ENCODE results near the gene OR4B1. TPM values are rescaled to one million over a fixed set of nuclear protein-coding genes. Genes with fewer than 3 reads are reported as not detected.

Gene OR4B1
- total RNA-seq, 1 donor from 2014 or later = not detected

DNA sequence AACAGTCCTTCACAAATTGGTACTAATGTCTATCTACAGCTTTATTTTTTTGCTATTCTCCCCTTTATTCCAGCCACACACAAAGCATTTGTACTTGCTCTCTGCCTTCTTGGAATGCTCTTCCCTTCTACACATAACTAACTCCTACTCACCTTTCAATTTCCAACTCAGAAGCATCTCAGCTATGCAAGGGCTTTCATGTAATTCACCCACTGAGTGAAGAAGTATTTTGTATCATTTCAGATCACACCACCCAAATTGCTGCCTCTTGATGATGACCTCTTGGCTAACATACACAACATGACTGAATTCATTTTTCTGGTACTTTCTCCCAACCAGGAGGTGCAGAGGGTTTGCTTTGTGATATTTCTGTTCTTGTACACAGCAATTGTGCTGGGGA is 28.2 kb downstream of the OR4B1 start, which contains the start of gene OR4X2:
Gene OR4X2 (plus strand): TSS at position 301 of the 400 bp plus-strand sequence. CDS start 0 bp downstream, at position 301.
- intact Hi-C loops (cut with DNase I) = no loop called here
- no peak for DNase-seq (ENCODE audit: low spot score)

DNA sequence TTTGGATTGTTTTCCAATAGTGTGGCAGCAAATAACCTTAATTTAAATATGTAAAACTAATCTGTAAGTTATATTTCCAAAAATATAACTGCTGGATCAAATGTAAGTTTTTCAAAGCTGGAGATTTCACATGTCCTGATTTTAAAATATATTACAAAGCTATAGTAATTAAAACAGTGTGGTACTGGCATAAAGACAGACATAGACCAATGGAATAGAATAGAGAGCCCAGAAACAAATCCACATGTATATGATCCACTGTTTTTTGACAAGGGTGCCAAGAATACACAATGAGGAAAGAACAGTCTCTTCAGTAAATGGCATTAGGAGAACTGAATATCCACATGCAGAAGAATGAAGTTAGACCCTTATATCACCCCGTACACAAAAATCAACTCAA is 32.3 kb downstream of the OR4B1 start:
- intact Hi-C loops (cut with DNase I) = no loop called here
- DNase-seq (ENCODE audit: low spot score) = no peak

DNA sequence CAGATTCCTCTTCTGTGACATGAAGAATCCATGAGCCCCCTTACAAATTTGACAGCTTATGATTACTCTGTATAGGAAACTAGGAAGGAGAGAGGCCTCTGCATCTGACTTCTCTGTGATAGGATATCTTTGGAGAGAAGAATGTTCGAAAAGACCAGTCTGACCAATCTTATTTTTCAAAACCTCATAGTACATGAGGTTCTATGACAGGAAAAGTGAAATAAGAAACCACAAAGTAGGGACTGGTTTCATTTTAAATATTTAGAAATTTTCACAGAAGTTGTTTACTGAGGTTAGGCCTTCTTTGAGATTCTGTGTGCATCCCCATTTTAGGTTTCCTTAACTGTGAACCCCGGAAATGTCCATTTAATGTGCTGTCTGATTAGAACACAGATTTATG is 45.0 kb downstream of the OR4B1 start:
- intact Hi-C loops (cut with DNase I) = no loop called here
- no peak for DNase-seq (ENCODE audit: low spot score)

DNA sequence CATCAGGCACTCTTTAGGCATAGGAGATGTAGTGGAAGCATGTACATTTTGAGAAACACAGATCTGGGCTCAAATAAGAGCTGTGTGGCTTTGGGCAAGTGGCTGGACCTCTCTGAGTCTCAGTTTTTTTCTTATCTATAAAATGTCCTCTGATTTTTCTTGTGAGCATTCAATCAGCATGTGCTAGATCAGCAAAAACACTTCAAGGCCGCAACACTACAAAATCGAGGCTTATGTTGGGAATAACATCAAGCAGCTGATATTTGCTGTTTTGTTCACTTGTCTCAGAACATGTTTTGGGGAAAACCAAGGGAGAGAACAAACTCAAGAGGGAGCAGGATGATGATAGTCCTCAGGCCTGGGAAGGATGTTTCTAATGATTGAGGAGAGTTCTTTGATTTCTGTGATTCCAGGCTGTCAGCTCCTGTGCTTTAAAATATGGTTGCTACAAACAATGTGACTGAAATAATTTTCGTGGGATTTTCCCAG is 46.9 kb downstream of the OR4B1 start, which contains the start of gene OR4X1:
Gene OR4X1 (plus strand): TSS at position 439 of the 489 bp plus-strand sequence. CDS start 0 bp downstream, at position 439.
- DNase-seq (ENCODE audit: low spot score) = no peak
- intact Hi-C loops (cut with DNase I) = no loop called here

Other genes starting within 250 kb of the OR4B1 start
- gene PTPRJ, start 236.3 kb upstream of the OR4B1 start, total RNA-seq = 11.0 TPM
- not detected for gene OR4X2, start 28.3 kb downstream of the OR4B1 start, total RNA-seq
- not detected for gene OR4X1, start 47.1 kb downstream of the OR4B1 start, total RNA-seq
- not detected for gene OR4S1, start 89.4 kb downstream of the OR4B1 start, total RNA-seq
- gene OR4C3, start 108.1 kb downstream of the OR4B1 start, total RNA-seq = not detected
- gene OR4C5, start 149.7 kb downstream of the OR4B1 start, total RNA-seq = not detected